Measurements from ENCODE around the gene RABEPK.

GRCh38 chr9:125169895-125170294, 30.4 kb upstream of the RABEPK start:
- TF ChIP-seq CTCF (conservative IDR thresholded peaks at IDR 0.05): no peak
- no peak for TF ChIP-seq ZFX (IDR thresholded peaks at IDR 0.05)
